Measurements from ENCODE around the gene CFTR.

The CFTR gene

DNA sequence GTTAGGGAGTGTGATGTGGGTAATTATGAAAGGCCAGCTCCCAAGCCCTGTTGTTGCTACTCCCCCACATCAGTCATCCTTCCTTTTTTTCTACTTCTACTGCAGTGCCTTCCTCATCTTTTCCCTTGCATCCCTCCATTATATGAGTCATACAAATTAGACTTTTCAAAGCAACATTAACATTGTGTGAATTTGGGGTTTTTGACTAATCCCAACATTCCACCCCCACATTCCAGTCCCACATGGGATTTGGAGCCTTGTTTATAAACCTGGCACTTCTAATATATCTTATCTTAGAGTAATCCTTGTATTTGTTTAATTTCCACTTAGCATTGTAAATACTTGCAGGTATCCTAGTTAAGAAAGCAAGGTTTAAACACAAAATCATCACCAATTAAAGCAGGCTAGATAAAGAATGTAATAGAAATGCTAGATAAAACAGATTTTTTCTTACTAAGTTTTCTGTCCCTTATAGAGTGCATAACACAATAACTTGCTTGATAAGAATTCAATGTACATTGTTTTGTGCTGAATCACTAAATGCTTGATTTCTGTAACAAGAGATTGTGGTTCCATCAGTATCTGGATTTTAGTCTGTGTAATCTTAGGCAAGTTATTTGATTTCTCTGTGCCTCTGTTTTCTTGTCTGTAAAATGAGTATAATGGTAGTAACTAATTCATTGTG, 165.8 kb downstream of the CFTR start:
- H3K27me3 ChIP-seq (ENCODE audit: control insufficient read depth, insufficient read depth, low read length), result no peaks in the 10 kb centered on the region
- H3K9me3 ChIP-seq (ENCODE audit: control insufficient read depth, insufficient read depth, low read depth, low read length), result no peaks in the 10 kb centered on the region
- H3K4me1 ChIP-seq (ENCODE audit: control insufficient read depth, insufficient read depth, low read length), result no peaks in the 10 kb centered on the region
- H3K4me3 ChIP-seq (ENCODE audit: low read depth, low read length), result no peak overlapping the region
- no peak overlapping the region for H3K9ac ChIP-seq (ENCODE audit: low read length)
- H3K36me3 ChIP-seq (ENCODE audit: control insufficient read depth, insufficient read depth, low read length), result no peaks in the 10 kb centered on the region
- H3K27ac ChIP-seq (ENCODE audit: low read depth, low read length), result no peak overlapping the region

- no peak overlapping the region for H3K4me3 ChIP-seq (ENCODE audit: low read depth, low read length)
- H3K36me3 ChIP-seq (ENCODE audit: control insufficient read depth, insufficient read depth, low read length), result no peaks in the 10 kb centered on the region
- no peaks in the 10 kb centered on the region for H3K9me3 ChIP-seq (ENCODE audit: control insufficient read depth, insufficient read depth, low read depth, low read length)
- no peak overlapping the region for H3K9ac ChIP-seq (ENCODE audit: low read length)
- peaks cover 6% of the 10 kb centered on the region; the same call in 1 of the 2 replicates for H3K4me1 ChIP-seq (ENCODE audit: control insufficient read depth, insufficient read depth, low read length)
- no peaks in the 10 kb centered on the region for H3K27me3 ChIP-seq (ENCODE audit: control insufficient read depth, insufficient read depth, low read length)
- no peak overlapping the region for H3K27ac ChIP-seq (ENCODE audit: low read depth, low read length)
These were observed 168.5 kb downstream of the CFTR start for GRCh38 chr7:117648203-117648866.

GRCh38 chr7:117652943-117653680, 173.3 kb downstream of the CFTR start:
- no peak overlapping the region for H3K27ac ChIP-seq (ENCODE audit: low read depth, low read length)
- no peak overlapping the region for H3K9ac ChIP-seq (ENCODE audit: low read length)
- no peaks in the 10 kb centered on the region for H3K9me3 ChIP-seq (ENCODE audit: control insufficient read depth, insufficient read depth, low read depth, low read length)
- no peaks in the 10 kb centered on the region for H3K27me3 ChIP-seq (ENCODE audit: control insufficient read depth, insufficient read depth, low read length)
- no peaks in the 10 kb centered on the region for H3K36me3 ChIP-seq (ENCODE audit: control insufficient read depth, insufficient read depth, low read length)
- H3K4me3 ChIP-seq (ENCODE audit: low read depth, low read length), result no peak overlapping the region
- H3K4me1 ChIP-seq (ENCODE audit: control insufficient read depth, insufficient read depth, low read length), result peaks cover 12% of the 10 kb centered on the region; the same call in 1 of the 2 replicates

DNA sequence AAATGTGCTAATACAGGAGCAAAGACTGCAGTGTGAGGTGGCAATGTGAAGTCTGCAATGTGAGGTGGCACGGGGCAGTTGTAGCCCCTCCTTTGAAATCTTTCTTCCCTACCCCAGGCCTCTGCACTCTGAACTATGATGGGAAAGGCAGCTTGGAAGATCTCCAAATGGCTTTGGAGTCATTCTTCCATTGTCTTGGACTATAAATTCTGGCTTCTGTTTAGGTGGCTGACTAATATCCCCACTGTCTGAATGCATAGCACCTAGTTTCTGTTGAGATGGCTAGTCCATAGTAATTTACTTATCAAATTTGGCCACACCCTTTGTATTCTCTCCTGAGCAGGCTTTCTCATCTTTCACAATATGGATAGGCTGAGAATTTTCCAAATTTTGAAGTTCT, 175.0 kb downstream of the CFTR start:
- H3K4me1 ChIP-seq (ENCODE audit: control insufficient read depth, insufficient read depth, low read length), result peaks cover 12% of the 10 kb centered on the region; the same call in 1 of the 2 replicates
- no peaks in the 10 kb centered on the region for H3K9me3 ChIP-seq (ENCODE audit: control insufficient read depth, insufficient read depth, low read depth, low read length)
- H3K36me3 ChIP-seq (ENCODE audit: control insufficient read depth, insufficient read depth, low read length), result no peaks in the 10 kb centered on the region
- H3K27ac ChIP-seq (ENCODE audit: low read depth, low read length), result no peak overlapping the region
- H3K27me3 ChIP-seq (ENCODE audit: control insufficient read depth, insufficient read depth, low read length), result no peaks in the 10 kb centered on the region
- no peak overlapping the region for H3K4me3 ChIP-seq (ENCODE audit: low read depth, low read length)
- H3K9ac ChIP-seq (ENCODE audit: low read length), result no peak overlapping the region

DNA sequence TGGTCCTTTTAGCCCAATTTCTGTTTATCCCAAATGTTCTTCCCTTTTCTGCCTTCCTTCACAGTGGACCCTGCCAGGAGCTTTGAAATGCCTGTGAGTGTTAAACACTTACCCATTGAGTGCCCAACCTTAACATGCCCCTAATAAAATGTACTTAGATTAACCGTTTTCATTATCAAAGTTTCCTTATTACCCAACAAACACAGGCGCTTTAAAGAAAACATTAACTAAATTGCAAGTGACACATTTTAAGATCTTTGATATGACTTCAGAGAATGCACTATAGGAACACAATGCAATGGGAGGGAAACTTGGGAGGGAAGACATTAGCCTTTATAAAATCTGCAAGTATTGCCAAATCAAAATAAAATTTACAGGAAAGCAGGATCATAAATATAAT, 177.0 kb downstream of the CFTR start:
- Histone ChIP-seq H3K27me3 (ENCODE audit: control insufficient read depth, insufficient read depth, low read length) (no peaks in the 10 kb centered on the region), H3K4me1 (ENCODE audit: control insufficient read depth, insufficient read depth, low read length) (peaks cover 12% of the 10 kb centered on the region; the same call in 1 of the 2 replicates), H3K27ac (ENCODE audit: low read depth, low read length) (no peak overlapping the region), H3K36me3 (ENCODE audit: control insufficient read depth, insufficient read depth, low read length) (no peaks in the 10 kb centered on the region), H3K4me3 (ENCODE audit: low read depth, low read length) (no peak overlapping the region), H3K9ac (ENCODE audit: low read length) (no peak overlapping the region), H3K9me3 (ENCODE audit: control insufficient read depth, insufficient read depth, low read depth, low read length) (no peaks in the 10 kb centered on the region)

GRCh38 chr7:117659531-117660011, 179.7 kb downstream of the CFTR start:
- H3K27me3 ChIP-seq (ENCODE audit: control insufficient read depth, insufficient read depth, low read length), result no peaks in the 10 kb centered on the region
- H3K27ac ChIP-seq (ENCODE audit: low read depth, low read length), result no peak overlapping the region
- H3K9ac ChIP-seq (ENCODE audit: low read length), result no peak overlapping the region
- H3K4me1 ChIP-seq (ENCODE audit: control insufficient read depth, insufficient read depth, low read length), result no peaks in the 10 kb centered on the region
- H3K4me3 ChIP-seq (ENCODE audit: low read depth, low read length), result no peak overlapping the region
- H3K36me3 ChIP-seq (ENCODE audit: control insufficient read depth, insufficient read depth, low read length), result no peaks in the 10 kb centered on the region
- no peaks in the 10 kb centered on the region for H3K9me3 ChIP-seq (ENCODE audit: control insufficient read depth, insufficient read depth, low read depth, low read length)

GRCh38 chr7:117661328-117661727, 181.5 kb downstream of the CFTR start:
- H3K9ac ChIP-seq (ENCODE audit: low read length), result no peak overlapping the region
- no peaks in the 10 kb centered on the region for H3K36me3 ChIP-seq (ENCODE audit: control insufficient read depth, insufficient read depth, low read length)
- H3K4me1 ChIP-seq (ENCODE audit: control insufficient read depth, insufficient read depth, low read length), result no peaks in the 10 kb centered on the region
- no peaks in the 10 kb centered on the region for H3K27me3 ChIP-seq (ENCODE audit: control insufficient read depth, insufficient read depth, low read length)
- H3K9me3 ChIP-seq (ENCODE audit: control insufficient read depth, insufficient read depth, low read depth, low read length), result no peaks in the 10 kb centered on the region
- no peak overlapping the region for H3K27ac ChIP-seq (ENCODE audit: low read depth, low read length)
- no peak overlapping the region for H3K4me3 ChIP-seq (ENCODE audit: low read depth, low read length)

GRCh38 chr7:117664047-117664446, 184.2 kb downstream of the CFTR start:
- Histone ChIP-seq H3K36me3 (ENCODE audit: control insufficient read depth, insufficient read depth, low read length) (no peaks in the 10 kb centered on the region), H3K9me3 (ENCODE audit: control insufficient read depth, insufficient read depth, low read depth, low read length) (no peaks in the 10 kb centered on the region), H3K9ac (ENCODE audit: low read length) (no peak overlapping the region), H3K4me1 (ENCODE audit: control insufficient read depth, insufficient read depth, low read length) (no peaks in the 10 kb centered on the region), H3K27me3 (ENCODE audit: control insufficient read depth, insufficient read depth, low read length) (no peaks in the 10 kb centered on the region), H3K4me3 (ENCODE audit: low read depth, low read length) (no peak overlapping the region), H3K27ac (ENCODE audit: low read depth, low read length) (no peak overlapping the region)

DNA sequence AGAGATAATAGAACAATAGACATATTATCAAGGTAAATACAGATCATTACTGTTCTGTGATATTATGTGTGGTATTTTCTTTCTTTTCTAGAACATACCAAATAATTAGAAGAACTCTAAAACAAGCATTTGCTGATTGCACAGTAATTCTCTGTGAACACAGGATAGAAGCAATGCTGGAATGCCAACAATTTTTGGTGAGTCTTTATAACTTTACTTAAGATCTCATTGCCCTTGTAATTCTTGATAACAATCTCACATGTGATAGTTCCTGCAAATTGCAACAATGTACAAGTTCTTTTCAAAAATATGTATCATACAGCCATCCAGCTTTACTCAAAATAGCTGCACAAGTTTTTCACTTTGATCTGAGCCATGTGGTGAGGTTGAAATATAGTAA, 185.5 kb downstream of the CFTR start:
- no peaks in the 10 kb centered on the region for H3K27me3 ChIP-seq (ENCODE audit: control insufficient read depth, insufficient read depth, low read length)

DNA sequence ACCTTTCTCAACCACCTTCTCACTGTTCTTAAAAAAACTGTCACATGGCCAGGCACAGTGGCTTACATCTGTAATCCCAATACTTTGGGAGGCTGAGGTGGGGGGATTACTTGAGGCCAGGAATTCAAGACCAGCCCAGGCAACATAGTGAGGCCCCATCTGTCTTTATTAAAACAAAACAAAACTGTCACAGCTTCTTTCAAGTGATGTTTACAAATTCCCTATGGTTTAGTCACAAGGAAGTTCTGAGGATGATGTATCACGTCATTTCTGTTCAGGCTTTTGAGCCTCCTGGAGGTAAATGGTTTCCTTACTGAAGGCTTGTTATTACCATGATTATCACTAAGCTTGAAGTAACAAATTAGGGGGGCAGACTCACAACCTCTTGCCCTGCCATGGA, 186.2 kb downstream of the CFTR start:
- Histone ChIP-seq H3K27ac (ENCODE audit: low read depth, low read length) (no peak overlapping the region), H3K9ac (ENCODE audit: low read length) (no peak overlapping the region), H3K9me3 (ENCODE audit: control insufficient read depth, insufficient read depth, low read depth, low read length) (no peaks in the 10 kb centered on the region), H3K36me3 (ENCODE audit: control insufficient read depth, insufficient read depth, low read length) (no peaks in the 10 kb centered on the region), H3K27me3 (ENCODE audit: control insufficient read depth, insufficient read depth, low read length) (no peaks in the 10 kb centered on the region), H3K4me1 (ENCODE audit: control insufficient read depth, insufficient read depth, low read length) (peaks cover 5% of the 10 kb centered on the region; the same call in 1 of the 2 replicates), H3K4me3 (ENCODE audit: low read depth, low read length) (no peak overlapping the region)

More for the DNA sequence above, 185.5 kb downstream of the CFTR start:
- no peak overlapping the region for H3K27ac ChIP-seq (ENCODE audit: low read depth, low read length)
- H3K9ac ChIP-seq (ENCODE audit: low read length), result no peak overlapping the region
- no peaks in the 10 kb centered on the region for H3K36me3 ChIP-seq (ENCODE audit: control insufficient read depth, insufficient read depth, low read length)
- H3K4me3 ChIP-seq (ENCODE audit: low read depth, low read length), result no peak overlapping the region
- no peaks in the 10 kb centered on the region for H3K9me3 ChIP-seq (ENCODE audit: control insufficient read depth, insufficient read depth, low read depth, low read length)
- H3K4me1 ChIP-seq (ENCODE audit: control insufficient read depth, insufficient read depth, low read length), result peaks cover 5% of the 10 kb centered on the region; the same call in 1 of the 2 replicates

DNA sequence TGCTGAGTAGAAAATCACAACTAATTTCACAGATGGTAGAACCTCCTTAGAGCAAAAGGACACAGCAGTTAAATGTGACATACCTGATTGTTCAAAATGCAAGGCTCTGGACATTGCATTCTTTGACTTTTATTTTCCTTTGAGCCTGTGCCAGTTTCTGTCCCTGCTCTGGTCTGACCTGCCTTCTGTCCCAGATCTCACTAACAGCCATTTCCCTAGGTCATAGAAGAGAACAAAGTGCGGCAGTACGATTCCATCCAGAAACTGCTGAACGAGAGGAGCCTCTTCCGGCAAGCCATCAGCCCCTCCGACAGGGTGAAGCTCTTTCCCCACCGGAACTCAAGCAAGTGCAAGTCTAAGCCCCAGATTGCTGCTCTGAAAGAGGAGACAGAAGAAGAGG, 186.9 kb downstream of the CFTR start:
- Histone ChIP-seq H3K9me3 (ENCODE audit: control insufficient read depth, insufficient read depth, low read depth, low read length) (no peaks in the 10 kb centered on the region), H3K27me3 (ENCODE audit: control insufficient read depth, insufficient read depth, low read length) (no peaks in the 10 kb centered on the region), H3K4me3 (ENCODE audit: low read depth, low read length) (no peak overlapping the region), H3K36me3 (ENCODE audit: control insufficient read depth, insufficient read depth, low read length) (no peaks in the 10 kb centered on the region), H3K27ac (ENCODE audit: low read depth, low read length) (no peak overlapping the region), H3K4me1 (ENCODE audit: control insufficient read depth, insufficient read depth, low read length) (peaks cover 9% of the 10 kb centered on the region; the same call in 1 of the 2 replicates), H3K9ac (ENCODE audit: low read length) (no peak overlapping the region)
